HCT116 (cell line): ENCODE results near the gene TTC19. TPM values are rescaled to one million over a fixed set of nuclear protein-coding genes. Genes with fewer than 3 reads are reported as not detected.

ENCODE experiments used
- ATAC-seq: fragments of 200-7000 bp; cut with Tn5 transposase; 2 replicates; pipeline ENCODE4 v1.9.1; 2020; ENCODE audit warnings: mild to moderate bottlenecking, moderate library complexity
- BruUV-seq: library from RNA; stranded (reverse); fragments of 400-500 nt; replicated peaks from 2 replicates; lab custom pipeline; 2021; lab: Mats Ljungman, UMichigan
- CTCF ChIA-PET: fragments of 300-600 bp; sonication (Branson Sonifier 250); formaldehyde crosslinking; loops from one replicate; lab custom pipeline; 2021; ENCODE audit warnings: antibody characterized with exemption; lab: Charles Lee
- POLR2A ChIA-PET: fragments of 300-600, 350-600 bp; sonication (Branson Sonifier 250); formaldehyde crosslinking; loops from one replicate; lab custom pipeline; 2021; ENCODE audit warnings: antibody characterized with exemption; lab: Charles Lee
- RAD21 ChIA-PET, 2 experiments: fragments of 300-600 bp; sonication (Branson Sonifier 250); formaldehyde crosslinking; loops; one replicate each; lab custom pipeline; 2023; ENCODE audit warnings: low total read pairs in 2 of 2; ENCODE audit not compliant: uncharacterized antibody in 2 of 2, unreplicated experiment in 2 of 2, low non-redundant PET in 1 of 2; lab: Charles Lee
- DNase-seq: peaks from one replicate; pipeline ENCODE4 v3.0.0-alpha.2; 2010; ENCODE audit warnings: low read depth, low spot score
- H2AFZ ChIP-seq: fragments of 200-600 bp; shearing (Covaris generic), sonication (generic); 2 replicates; pipeline ENCODE4 v1.6.1; 2017; ENCODE audit warnings: low read depth, mixed run types, mixed read lengths, antibody characterized with exemption, low read length; ENCODE audit not compliant: poor library complexity, severe bottlenecking
- H3K27ac ChIP-seq: 2 replicates; pipeline ENCODE4 v1.5.1; 2012; ENCODE audit warnings: low read depth, low read length
- H3K27me3 ChIP-seq: fragments of 200-600 bp; sonication (generic); 2 replicates; pipeline ENCODE4 v1.6.1; 2016; ENCODE audit warnings: mixed run types, low read length, mixed read lengths; ENCODE audit not compliant: insufficient read depth
- H3K36me3 ChIP-seq, 2 experiments: fragments of 200-500 bp in 1 of 2; fragments of 200-600 bp in 1 of 2; sonication (Bioruptor generic) in 1 of 2; sonication (generic) in 1 of 2; 2 replicates each; pipeline versions ENCODE4 v1.5.1 to v1.6.1; 2014 to 2016; ENCODE audit warnings: low read length in 2 of 2, inconsistent platforms in 1 of 2, mixed read lengths in 1 of 2, mixed run types in 1 of 2; ENCODE audit not compliant: insufficient read depth in 2 of 2, control insufficient read depth in 1 of 2
- H3K4me1 ChIP-seq, 2 experiments: fragments of 200-600 bp in 1 of 2; sonication (generic) in 1 of 2; 2 replicates each; pipeline versions ENCODE4 v1.5.1 to v1.6.1; 2012 to 2017; ENCODE audit warnings: low read length in 2 of 2, inconsistent platforms in 1 of 2, mild to moderate bottlenecking in 1 of 2, mixed read lengths in 1 of 2, mixed run types in 1 of 2, moderate library complexity in 1 of 2; ENCODE audit not compliant: insufficient read depth in 2 of 2, control insufficient read depth in 1 of 2
- H3K4me2 ChIP-seq: fragments of 200-600 bp; sonication (generic); 2 replicates; pipeline ENCODE4 v1.6.1; 2017; ENCODE audit warnings: mixed run types, low read length, mixed read lengths
- H3K4me3 ChIP-seq, 2 experiments: fragments of 200-600 bp in 1 of 2; sonication (generic) in 1 of 2; replicated peaks in 1 of 2; 2 replicates each; pipeline ENCODE4 v1.5.1; 2011 to 2016; ENCODE audit warnings: low read length in 2 of 2, control low read depth in 1 of 2, low read depth in 1 of 2, mild to moderate bottlenecking in 1 of 2, mixed read lengths in 1 of 2, mixed run types in 1 of 2
- H3K79me2 ChIP-seq: fragments of 200-600 bp; sonication (generic); 2 replicates; pipeline ENCODE4 v1.6.1; 2017; ENCODE audit warnings: mild to moderate bottlenecking, mixed run types, low read length, moderate library complexity, mixed read lengths; ENCODE audit not compliant: insufficient read depth
- H3K9ac ChIP-seq: fragments of 200-600 bp; sonication (generic); 2 replicates; pipeline ENCODE4 v1.6.1; 2016; ENCODE audit warnings: low read length, mixed read lengths
- H3K9me2 ChIP-seq: fragments of 200-600 bp; sonication (generic), shearing (Covaris generic); 2 replicates; pipeline ENCODE4 v1.6.1; 2017; ENCODE audit warnings: mixed run types, mild to moderate bottlenecking, moderate library complexity; ENCODE audit not compliant: insufficient read depth
- H3K9me3 ChIP-seq, 2 experiments: fragments of 200-500 bp in 1 of 2; fragments of 200-600 bp in 1 of 2; sonication (Bioruptor generic) in 1 of 2; sonication (generic) in 1 of 2; 2 replicates each; pipeline ENCODE4 v1.6.1; 2014 to 2017; ENCODE audit warnings: low read length in 2 of 2, mixed read lengths in 2 of 2, inconsistent platforms in 1 of 2, low read depth in 1 of 2, mild to moderate bottlenecking in 1 of 2, mixed run types in 1 of 2, moderate library complexity in 1 of 2; ENCODE audit not compliant: control insufficient read depth in 1 of 2, insufficient read depth in 1 of 2
- H4K20me1 ChIP-seq: fragments of 200-600 bp; sonication (generic), shearing (Covaris generic); 2 replicates; pipeline ENCODE4 v1.6.1; 2017; ENCODE audit warnings: mixed run types, mild to moderate bottlenecking, moderate library complexity; ENCODE audit not compliant: insufficient read depth
- CEBPB ChIP-seq: IDR thresholded peaks from 2 replicates; pipeline ENCODE4 v1.6.1; 2012; ENCODE audit warnings: low read depth
- ELF1 ChIP-seq: IDR thresholded peaks from 2 replicates; pipeline ENCODE4 v1.6.1; 2012; ENCODE audit warnings: low read depth, borderline replicate concordance
- EZH2 ChIP-seq: fragments of 200-600 bp; sonication (generic); IDR thresholded peaks from 2 replicates; pipeline ENCODE4 v1.6.1; 2017; ENCODE audit warnings: antibody characterized with exemption, mixed run types
- EZH2phosphoT487 ChIP-seq: fragments of 200-600 bp; IDR thresholded peaks from 2 replicates; pipeline ENCODE4 v1.6.1; 2018; ENCODE audit warnings: antibody characterized with exemption, borderline replicate concordance
- FOSL1 ChIP-seq: IDR thresholded peaks from 2 replicates; pipeline ENCODE4 v1.6.1; 2012; ENCODE audit warnings: low read depth
- JUND ChIP-seq: IDR thresholded peaks from 2 replicates; pipeline ENCODE4 v1.6.1; 2012
- MAX ChIP-seq: IDR thresholded peaks from 2 replicates; pipeline ENCODE4 v1.6.1; 2012
- POLR2A ChIP-seq: IDR thresholded peaks from 2 replicates; pipeline ENCODE4 v1.7.0; 2011; ENCODE audit warnings: borderline replicate concordance; ENCODE audit not compliant: insufficient read depth, insufficient read length; ENCODE audit errors: extremely low read depth
- POLR2AphosphoS5 ChIP-seq: IDR thresholded peaks from 2 replicates; pipeline ENCODE4 v1.6.1; 2011; ENCODE audit warnings: mild to moderate bottlenecking, low read depth, low read length, moderate library complexity
- RAD21 ChIP-seq: IDR thresholded peaks from 2 replicates; pipeline ENCODE4 v1.6.1; 2012; ENCODE audit warnings: low read depth, mild to moderate bottlenecking
- SP1 ChIP-seq: IDR thresholded peaks from 2 replicates; pipeline ENCODE4 v1.6.1; 2012; ENCODE audit warnings: low read depth
- TCF7L2 ChIP-seq: IDR thresholded peaks from 2 replicates; pipeline ENCODE4 v1.7.0; 2011; ENCODE audit warnings: borderline replicate concordance, inconsistent platforms; ENCODE audit not compliant: insufficient read depth, insufficient read length; ENCODE audit errors: extremely low read depth
- ZBTB33 ChIP-seq: IDR thresholded peaks from 2 replicates; pipeline ENCODE4 v1.6.1; 2011; ENCODE audit warnings: mild to moderate bottlenecking, low read length, moderate library complexity; ENCODE audit not compliant: insufficient replicate concordance; ENCODE audit errors: extremely low read depth
- ZFX ChIP-seq: fragments of 450-650 bp; IDR thresholded peaks from 2 replicates; pipeline ENCODE4 v1.6.1; 2017
- ZNF274 ChIP-seq: fragments of 200-500 bp; sonication (Bioruptor generic); IDR thresholded peaks from 2 replicates; pipeline ENCODE4 v1.6.1; 2014; ENCODE audit warnings: mild to moderate bottlenecking, low read depth, low read length, inconsistent platforms
- intact Hi-C: fragments of 100-400 bp; cut with micrococcal nuclease; formaldehyde crosslinking; loops from 2 replicates; pipeline ENCODE4 v1.10.0; 2022
- total RNA-seq: library from RNA; stranded (reverse); gene quantifications from one replicate; pipeline ENCODE4 v1.2.1, GENCODE V29; 2021; ENCODE audit not compliant: unreplicated experiment
- TF ChIP-seq, protein P1 (sequence below), 3 experiments: fragments of 200-600 bp in 1 of 3; sonication (generic) in 1 of 3; IDR thresholded peaks in 2 of 3; conservative IDR thresholded peaks in 1 of 3; 2 replicates each; pipeline ENCODE4 v1.5.1; 2012 to 2017; ENCODE audit warnings: low read depth in 2 of 3, low read length in 2 of 3, antibody characterized with exemption in 1 of 3, borderline replicate concordance in 1 of 3, control low read depth in 1 of 3, mild to moderate bottlenecking in 1 of 3, mixed read lengths in 1 of 3, mixed run types in 1 of 3, moderate library complexity in 1 of 3; ENCODE audit not compliant: insufficient read depth in 1 of 3

Gene TTC19
- total RNA-seq, 1 experiment from 2014 or later = 61.3 TPM

DNA sequence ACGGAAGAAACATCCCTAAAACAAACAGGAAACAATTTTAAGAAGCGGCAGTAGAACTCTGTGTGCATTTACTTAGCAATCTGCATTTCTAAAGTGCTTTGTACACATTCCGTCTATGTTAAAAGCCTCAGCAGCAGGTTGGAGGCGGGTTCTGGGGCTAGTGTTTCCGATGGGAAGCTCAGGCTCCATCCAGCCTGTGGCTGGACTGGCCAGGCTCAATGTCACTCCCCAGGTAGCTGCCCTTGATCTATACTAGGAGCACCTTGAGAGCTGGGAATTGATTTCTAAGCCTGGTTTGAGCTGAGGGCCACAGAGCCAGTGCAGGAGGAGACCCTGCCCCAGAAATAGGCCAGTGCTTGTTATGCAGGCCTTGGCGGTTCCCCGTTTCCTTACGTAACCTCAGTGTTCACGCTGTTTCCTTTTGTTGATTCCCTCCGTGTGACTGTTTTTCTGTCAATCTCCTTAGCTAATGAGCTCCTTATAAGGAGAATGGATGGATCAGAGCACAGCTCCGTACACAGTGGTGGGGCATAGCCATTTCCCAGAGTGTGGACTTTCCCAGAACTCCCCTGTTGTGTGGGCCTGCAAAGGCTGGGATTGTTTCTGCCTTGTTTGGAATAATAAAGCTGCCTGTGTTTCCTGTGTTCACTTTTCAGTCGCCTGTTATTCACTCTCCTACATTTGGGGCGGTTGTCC, 33.3 kb upstream of the TTC19 start (continued):
- TF ChIP-seq EZH2 = no peak
- TF ChIP-seq EZH2phosphoT487 = no peak

- CTCF ChIA-PET = interaction anchor here (1.2 kb wide), 1 partner anchor 22 kb away, joined by 4 read pairs; no protein-coding TSS in a partner anchor
- no peaks in the 10 kb centered on the region for H4K20me1 ChIP-seq
- RAD21 ChIA-PET = interaction anchor here in 1 of 2 experiments (0.6 to 0.7 kb wide), 2 partner anchors 14 to 389 kb away, joined by 3 read pairs; no protein-coding TSS in a partner anchor
- H3K27ac ChIP-seq = peak overlapping the region; percentile 92
- no peaks in the 10 kb centered on the region for H3K9me3 ChIP-seq
- H2AFZ ChIP-seq = no peak overlapping the region
- intact Hi-C loops = no loop called here
- ATAC-seq (peak; percentile 48), DNase-seq (no peak)
- H3K4me1 ChIP-seq = peaks cover 68 to 95% of the 10 kb centered on the region in 2 experiments
- no TSS peak for BruUV-seq
- H3K79me2 ChIP-seq = peaks cover 99% of the 10 kb centered on the region
- peak overlapping the region in 1 of 2 experiments; percentile 31; a peak in 1 of 4 replicates for H3K4me3 ChIP-seq
- POLR2A ChIA-PET = interaction anchor here (1.5 to 2.7 kb wide), 2 partner anchors 21 to 33 kb away, joined by 3 to 13 read pairs; partner anchors contain the start of genes TTC19 and ZSWIM7
- peak overlapping the region; percentile 63 for H3K9ac ChIP-seq
- H3K9me2 ChIP-seq = no peaks in the 10 kb centered on the region
- H3K27me3 ChIP-seq = no peaks in the 10 kb centered on the region
- peaks cover 0 to 32% of the 10 kb centered on the region in 2 experiments; a peak in 1 of 4 replicates for H3K36me3 ChIP-seq
- H3K4me2 ChIP-seq = peak overlapping the region; percentile 80
- TF ChIP-seq TCF7L2 (no peak), SP1 (no peak), FOSL1 (no peak), CEBPB (no peak), RAD21 (no peak), POLR2A (no peak), ZNF274 (no peak), EZH2 (no peak), POLR2AphosphoS5 (no peak), ZBTB33 (no peak), JUND (no peak), ELF1 (no peak), ZFX (no peak), MAX (no peak)
- TF ChIP-seq, protein P1, sequence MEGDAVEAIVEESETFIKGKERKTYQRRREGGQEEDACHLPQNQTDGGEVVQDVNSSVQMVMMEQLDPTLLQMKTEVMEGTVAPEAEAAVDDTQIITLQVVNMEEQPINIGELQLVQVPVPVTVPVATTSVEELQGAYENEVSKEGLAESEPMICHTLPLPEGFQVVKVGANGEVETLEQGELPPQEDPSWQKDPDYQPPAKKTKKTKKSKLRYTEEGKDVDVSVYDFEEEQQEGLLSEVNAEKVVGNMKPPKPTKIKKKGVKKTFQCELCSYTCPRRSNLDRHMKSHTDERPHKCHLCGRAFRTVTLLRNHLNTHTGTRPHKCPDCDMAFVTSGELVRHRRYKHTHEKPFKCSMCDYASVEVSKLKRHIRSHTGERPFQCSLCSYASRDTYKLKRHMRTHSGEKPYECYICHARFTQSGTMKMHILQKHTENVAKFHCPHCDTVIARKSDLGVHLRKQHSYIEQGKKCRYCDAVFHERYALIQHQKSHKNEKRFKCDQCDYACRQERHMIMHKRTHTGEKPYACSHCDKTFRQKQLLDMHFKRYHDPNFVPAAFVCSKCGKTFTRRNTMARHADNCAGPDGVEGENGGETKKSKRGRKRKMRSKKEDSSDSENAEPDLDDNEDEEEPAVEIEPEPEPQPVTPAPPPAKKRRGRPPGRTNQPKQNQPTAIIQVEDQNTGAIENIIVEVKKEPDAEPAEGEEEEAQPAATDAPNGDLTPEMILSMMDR (IDR thresholded peaks at IDR 0.05 in 2 of 3, conservative IDR thresholded peaks at IDR 0.05 in 1 of 3; ENCODE audit: borderline replicate concordance in 1 of 3, insufficient read depth in 1 of 3, low read depth in 2 of 3, low read length in 2 of 3) = no peak
- TF ChIP-seq, all 23 proteins: peak for 0
Observed at GRCh38 chr17:15966879-15967248, 32.8 kb upstream of the TTC19 start.
